ENCODE measurements around the gene FAT1. TPM values are rescaled to one million over a fixed set of nuclear protein-coding genes. Genes with fewer than 3 reads are reported as not detected.
A peak's percentile ranks its signal among the peaks of the same experiment; 100 is the strongest.

FAT1 gene
- polyA plus RNA-seq, 1 donor from 2014 or later, result 19.8 TPM

DNA sequence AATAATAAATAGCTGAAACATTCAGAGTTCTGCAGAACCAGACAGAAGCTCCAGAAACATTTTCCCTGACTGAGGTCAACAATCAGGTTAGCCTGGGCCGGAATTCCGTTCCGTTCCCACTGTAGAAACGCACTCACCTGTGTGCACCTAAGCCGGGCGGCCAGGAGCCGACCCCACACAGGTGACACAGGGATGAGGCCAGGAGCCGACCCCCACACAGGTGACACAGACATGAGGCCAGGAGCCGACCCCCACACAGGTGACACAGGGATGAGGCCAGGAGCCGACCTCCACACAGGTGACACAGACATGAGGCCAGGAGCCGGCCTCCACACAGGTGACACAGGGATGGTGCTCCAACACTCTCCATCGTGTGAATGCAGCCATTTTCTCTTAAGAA, 21.9 kb downstream of the FAT1 start:
- H3K9me3 ChIP-seq (ENCODE audit: low read length), result no peaks in the 10 kb centered on the region
- no peak overlapping the region for H3K27ac ChIP-seq (ENCODE audit: low read length)
- no peak overlapping the region for H3K4me3 ChIP-seq (ENCODE audit: low read length)
- no peak overlapping the region for H3K9ac ChIP-seq (ENCODE audit: low read length)
- H3F3A ChIP-seq (ENCODE audit: insufficient read depth, low read length, poor library complexity, severe bottlenecking), result no peaks in the 10 kb centered on the region
- peaks cover 4% of the 10 kb centered on the region for H3K36me3 ChIP-seq (ENCODE audit: insufficient read depth, low read length)
- no peaks in the 10 kb centered on the region for H3K9me2 ChIP-seq (ENCODE audit: insufficient read depth, low read length)
- no peak overlapping the region for H2AFZ ChIP-seq (ENCODE audit: low read depth, low read length)
- H3K27me3 ChIP-seq (ENCODE audit: insufficient read depth, low read depth, low read length), result no peaks in the 10 kb centered on the region
- no peak for TF ChIP-seq MXI1 (conservative IDR thresholded peaks at IDR 0.05; ENCODE audit: poor library complexity, severe bottlenecking)
- no peak for TF ChIP-seq EZH2 (IDR thresholded peaks at IDR 0.05; ENCODE audit: borderline replicate concordance, insufficient read depth, low read length, poor library complexity, severe bottlenecking)
- H4K20me1 ChIP-seq (ENCODE audit: insufficient read depth), result no peaks in the 10 kb centered on the region
- no peak overlapping the region for H3K4me2 ChIP-seq (ENCODE audit: low read length)
- peaks cover 46% of the 10 kb centered on the region for H3K79me2 ChIP-seq (replicated peaks; ENCODE audit: insufficient read depth, low read length)

DNA sequence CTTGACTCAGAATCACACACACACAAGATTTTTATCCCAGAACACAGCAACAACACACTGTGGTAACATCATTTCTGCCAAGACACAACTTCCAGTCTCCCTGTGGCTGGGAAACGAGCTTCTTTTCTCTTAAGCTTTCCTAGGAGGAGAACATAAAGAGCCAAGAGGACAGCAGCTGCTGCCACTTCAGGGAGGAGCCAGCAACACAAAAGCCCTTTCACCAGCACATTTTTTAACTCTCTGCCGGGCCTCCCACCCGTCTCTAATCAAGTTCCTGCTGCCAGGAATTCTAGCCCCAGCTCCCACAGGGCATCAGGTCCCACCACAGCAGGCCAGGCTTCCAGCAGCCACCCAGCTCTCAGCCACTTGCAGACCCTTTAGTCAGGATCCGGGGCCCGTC, 22.4 kb downstream of the FAT1 start:
- Histone ChIP-seq H3K9ac (ENCODE audit: low read length) (no peak overlapping the region), H3K79me2 (replicated peaks; ENCODE audit: insufficient read depth, low read length) (peaks cover 51% of the 10 kb centered on the region), H3K36me3 (ENCODE audit: insufficient read depth, low read length) (no peaks in the 10 kb centered on the region), H3K4me3 (ENCODE audit: low read length) (peak overlapping the region; percentile 10), H3K27me3 (ENCODE audit: insufficient read depth, low read depth, low read length) (no peaks in the 10 kb centered on the region), H3F3A (ENCODE audit: insufficient read depth, low read length, poor library complexity, severe bottlenecking) (no peaks in the 10 kb centered on the region), H3K27ac (ENCODE audit: low read length) (no peak overlapping the region), H3K9me2 (ENCODE audit: insufficient read depth, low read length) (no peaks in the 10 kb centered on the region), H2AFZ (ENCODE audit: low read depth, low read length) (peak overlapping the region; percentile 37), H3K9me3 (ENCODE audit: low read length) (no peaks in the 10 kb centered on the region), H3K4me2 (ENCODE audit: low read length) (no peak overlapping the region), H4K20me1 (ENCODE audit: insufficient read depth) (no peaks in the 10 kb centered on the region)
- no peak for TF ChIP-seq CTCF (IDR thresholded peaks at IDR 0.05; ENCODE audit: poor library complexity, severe bottlenecking)
- TF ChIP-seq RAD21 (conservative IDR thresholded peaks at IDR 0.05), result no peak
- no peak for TF ChIP-seq TAF1 (IDR thresholded peaks at IDR 0.05; ENCODE audit: low read depth)
- no peak for TF ChIP-seq EP300 (conservative IDR thresholded peaks at IDR 0.05; ENCODE audit: poor library complexity, severe bottlenecking)
- no peak for TF ChIP-seq EZH2 (IDR thresholded peaks at IDR 0.05; ENCODE audit: borderline replicate concordance, insufficient read depth, low read length, poor library complexity, severe bottlenecking)
- TF ChIP-seq MXI1 (conservative IDR thresholded peaks at IDR 0.05; ENCODE audit: poor library complexity, severe bottlenecking), result no peak
- TF ChIP-seq POLR2AphosphoS5 (IDR thresholded peaks at IDR 0.05), result no peak
- TF ChIP-seq SMC3 (conservative IDR thresholded peaks at IDR 0.05; ENCODE audit: poor library complexity), result no peak
- TF ChIP-seq REST (IDR thresholded peaks at IDR 0.05; ENCODE audit: borderline replicate concordance), result no peak

GRCh38 chr4:186700746-186701145, 22.9 kb downstream of the FAT1 start:
- Histone ChIP-seq H3K27ac (ENCODE audit: low read length) (no peak overlapping the region), H3K9me3 (ENCODE audit: low read length) (no peaks in the 10 kb centered on the region), H3K4me2 (ENCODE audit: low read length) (no peak overlapping the region), H3K79me2 (replicated peaks; ENCODE audit: insufficient read depth, low read length) (peaks cover 56% of the 10 kb centered on the region), H3K9ac (ENCODE audit: low read length) (no peak overlapping the region), H3K4me3 (ENCODE audit: low read length) (no peak overlapping the region), H3K27me3 (ENCODE audit: insufficient read depth, low read depth, low read length) (no peaks in the 10 kb centered on the region), H3K36me3 (ENCODE audit: insufficient read depth, low read length) (no peaks in the 10 kb centered on the region), H3F3A (ENCODE audit: insufficient read depth, low read length, poor library complexity, severe bottlenecking) (no peaks in the 10 kb centered on the region), H4K20me1 (ENCODE audit: insufficient read depth) (no peaks in the 10 kb centered on the region), H2AFZ (ENCODE audit: low read depth, low read length) (peak overlapping the region; percentile 37), H3K9me2 (ENCODE audit: insufficient read depth, low read length) (no peaks in the 10 kb centered on the region)
- TF ChIP-seq EP300 (conservative IDR thresholded peaks at IDR 0.05; ENCODE audit: poor library complexity, severe bottlenecking), result no peak
- no peak for TF ChIP-seq POLR2AphosphoS5 (IDR thresholded peaks at IDR 0.05)
- TF ChIP-seq TAF1 (IDR thresholded peaks at IDR 0.05; ENCODE audit: low read depth), result no peak

Measured in neural cell (in vitro differentiated cells).